HG02623 (cell line): ENCODE data around the gene CSMD2.

Experiments used
- ATAC-seq: cut with Tn5 transposase; IDR thresholded peaks from one replicate; pipeline ENCODE4 v1.9.1; 2021; ENCODE audit warnings: moderate library complexity; ENCODE audit not compliant: unreplicated experiment

The CSMD2 gene

GRCh38 chr1:33916786-33917185 is 248.2 kb downstream of the CSMD2 start:
- no peak for ATAC-seq

GRCh38 chr1:33914531-33914930 is 250.5 kb downstream of the CSMD2 start:
- no peak for ATAC-seq

- no peak for ATAC-seq
Measured at GRCh38 chr1:33908324-33908956, 256.6 kb downstream of the CSMD2 start.

GRCh38 chr1:33906156-33906555 is 258.9 kb downstream of the CSMD2 start:
- ATAC-seq: no peak

DNA sequence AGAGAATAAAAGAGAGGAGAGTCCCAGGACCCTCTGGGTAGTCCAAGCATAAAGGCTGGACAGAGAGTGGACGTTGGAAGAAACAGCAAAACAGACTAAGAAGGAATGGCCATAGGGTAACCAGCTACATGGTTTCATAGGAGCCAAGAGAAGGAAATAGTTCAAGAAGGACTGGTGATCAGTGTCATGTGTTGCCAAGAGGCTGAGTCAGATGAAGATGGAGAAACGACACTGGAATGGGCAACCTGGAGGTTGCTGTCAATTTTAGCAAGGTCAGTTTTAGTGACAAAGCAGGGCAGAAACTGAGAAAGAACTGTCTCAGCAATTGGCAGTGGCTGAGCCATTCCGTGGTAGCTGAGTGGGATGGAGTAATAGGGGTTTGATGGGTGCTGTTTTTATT is 259.8 kb downstream of the CSMD2 start:
- ATAC-seq: no peak

DNA sequence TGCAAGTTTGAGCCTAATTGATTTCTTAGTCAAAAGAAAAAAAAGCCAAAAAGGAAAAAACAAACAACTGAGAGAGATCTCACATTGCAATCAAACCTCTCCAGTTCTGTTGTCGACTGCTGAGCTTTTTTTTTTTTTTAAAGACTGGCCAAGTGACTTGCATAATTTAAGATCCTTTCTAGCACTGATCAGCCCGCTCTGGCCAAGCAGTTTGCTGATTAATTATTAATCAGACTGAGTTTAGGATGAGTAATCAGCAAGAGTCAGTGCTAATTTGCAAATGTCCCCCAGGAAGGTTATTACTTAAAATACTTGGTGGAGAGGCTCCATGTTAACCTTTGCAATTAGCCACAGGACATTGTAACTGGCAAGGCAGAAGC is 261.8 kb downstream of the CSMD2 start:
- peak; percentile 34 for ATAC-seq

DNA sequence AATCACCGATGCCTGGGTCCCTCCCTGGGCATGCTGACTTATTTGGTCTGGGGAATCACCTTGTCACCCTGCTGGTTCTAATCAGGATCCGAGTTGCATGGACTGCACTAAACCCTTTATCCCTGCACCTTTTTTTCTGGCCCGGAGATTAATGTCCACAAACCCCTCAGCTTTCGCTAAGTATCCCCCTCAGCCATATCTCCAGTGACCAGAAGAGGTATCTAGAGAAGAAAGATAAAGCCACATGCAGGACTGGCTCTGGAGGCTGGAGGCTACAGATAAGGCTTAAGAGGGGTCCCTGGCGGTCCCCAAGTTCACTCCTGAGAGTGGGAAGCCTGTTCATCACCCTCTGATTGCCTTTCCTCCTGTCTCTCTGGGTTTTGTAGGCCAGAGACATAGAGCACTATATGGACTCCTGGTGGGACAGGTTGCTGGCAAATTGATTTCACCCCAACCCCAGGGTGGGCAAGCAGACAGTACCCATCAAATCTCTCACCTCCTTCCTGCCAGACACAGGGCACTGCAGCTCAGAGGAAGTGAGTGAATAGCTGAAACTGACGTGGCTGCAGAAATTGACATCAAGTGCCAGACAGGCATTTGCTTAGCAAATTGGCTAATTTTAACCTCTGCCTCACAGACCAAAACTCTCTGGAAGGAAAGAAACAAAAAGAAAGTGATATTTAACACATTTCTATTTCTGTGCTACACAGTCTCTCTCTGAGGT is 262.4 kb downstream of the CSMD2 start:
- peak; percentile 76 for ATAC-seq

GRCh38 chr1:33899746-33900145 is 265.3 kb downstream of the CSMD2 start:
- no peak for ATAC-seq

- ATAC-seq: no peak
Measured at GRCh38 chr1:33898881-33899280, 266.1 kb downstream of the CSMD2 start.

DNA sequence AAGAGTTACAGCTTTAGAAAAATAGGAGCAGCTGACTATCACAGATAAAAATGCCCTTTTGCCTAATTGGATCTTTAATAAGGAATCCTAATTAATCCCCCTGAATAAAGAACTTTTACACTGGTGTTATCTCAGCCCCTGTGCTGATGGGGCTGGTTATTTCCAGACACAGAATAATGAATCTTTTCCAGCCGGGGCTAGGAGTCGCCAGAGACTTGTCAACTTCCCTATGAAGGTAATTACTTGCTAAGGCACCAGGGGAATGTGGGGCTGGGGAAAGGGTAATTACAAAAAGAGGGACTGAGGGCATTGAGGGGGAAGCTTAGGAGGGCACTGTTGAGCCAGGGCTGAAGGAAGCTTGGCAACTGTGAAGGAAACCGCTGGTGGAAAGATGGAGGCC is 266.6 kb downstream of the CSMD2 start:
- no peak for ATAC-seq

GRCh38 chr1:33897092-33897725 is 267.8 kb downstream of the CSMD2 start:
- ATAC-seq: no peak

- no peak for ATAC-seq
Measured at GRCh38 chr1:33895976-33896375, 269.1 kb downstream of the CSMD2 start.

GRCh38 chr1:33895396-33895795 is 269.6 kb downstream of the CSMD2 start:
- ATAC-seq: no peak

GRCh38 chr1:33893147-33893830 is 271.7 kb downstream of the CSMD2 start:
- ATAC-seq: no peak

GRCh38 chr1:33886496-33886895 is 278.5 kb downstream of the CSMD2 start:
- ATAC-seq: no peak

DNA sequence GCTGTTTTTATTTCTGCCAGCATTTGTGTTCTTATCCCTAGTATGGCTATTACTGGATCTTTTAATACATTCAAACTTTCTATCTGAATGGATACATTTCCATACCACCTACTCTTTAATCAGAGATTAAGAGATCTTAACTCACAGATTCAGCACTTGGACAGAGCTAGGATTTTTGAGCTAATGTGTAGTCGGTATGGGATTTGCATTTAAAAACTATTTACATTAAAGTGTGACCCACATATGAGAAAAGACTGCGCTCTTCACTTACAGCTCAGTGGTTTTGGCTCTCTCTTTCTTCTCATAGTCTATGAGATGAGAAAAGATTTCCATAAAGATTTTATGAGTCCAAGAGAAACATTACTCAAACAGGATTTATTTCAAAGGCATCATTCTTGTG is 284.7 kb downstream of the CSMD2 start:
- ATAC-seq: no peak

- no peak for ATAC-seq
Measured at GRCh38 chr1:33878392-33878791, 286.6 kb downstream of the CSMD2 start.

DNA sequence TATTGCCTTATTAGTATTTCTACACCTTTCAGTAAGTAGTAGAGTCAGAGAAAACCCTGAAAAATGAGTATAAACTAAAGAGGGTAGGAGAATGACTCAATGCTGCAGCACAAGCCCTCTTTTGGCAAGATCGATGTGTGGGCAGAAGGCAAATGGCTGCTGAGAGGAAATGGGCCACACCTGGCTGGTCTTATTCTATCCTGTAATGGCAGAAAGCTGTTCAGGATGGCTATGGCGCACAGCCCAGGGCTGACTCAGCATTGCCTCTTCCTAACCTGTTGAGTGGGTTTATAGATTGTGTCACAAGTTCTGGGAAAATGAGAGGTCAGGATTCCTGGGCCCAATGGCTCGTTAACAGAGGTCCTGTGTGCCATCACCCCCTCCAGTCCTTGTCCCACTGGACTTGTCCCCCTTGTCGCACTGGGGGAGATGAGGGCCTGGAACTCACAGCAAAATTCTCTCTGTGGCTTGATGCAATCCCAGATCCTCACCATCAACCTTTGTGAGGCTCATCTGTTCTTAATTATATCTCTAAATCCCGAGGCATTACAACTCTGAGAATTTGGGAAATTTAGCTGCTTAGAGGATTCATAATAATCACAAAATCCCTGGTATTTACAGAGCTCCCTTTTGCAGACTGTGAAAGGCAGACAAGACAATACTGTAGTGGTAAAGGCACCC is 287.9 kb downstream of the CSMD2 start:
- no peak for ATAC-seq

DNA sequence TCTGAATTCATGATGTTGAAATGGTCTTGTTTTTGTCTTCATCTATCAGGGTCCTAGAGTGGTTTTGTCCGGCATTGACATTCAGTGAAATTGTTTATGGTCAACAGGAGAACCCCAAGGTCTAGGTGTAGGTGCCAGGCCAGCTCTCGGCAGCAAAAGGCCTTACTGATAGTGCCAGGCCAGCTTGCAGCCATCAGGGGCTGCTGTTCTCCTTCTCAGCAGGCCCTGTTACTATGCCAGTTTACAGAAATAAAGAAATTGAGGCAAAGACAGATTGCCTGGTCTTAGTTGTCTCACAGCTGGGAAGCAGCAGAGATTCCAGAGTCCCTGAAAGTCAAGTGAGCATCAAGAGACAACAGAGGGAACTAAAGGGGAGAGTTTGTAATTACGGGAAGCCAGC is 289.2 kb downstream of the CSMD2 start:
- no peak for ATAC-seq

- no peak for ATAC-seq
Measured at GRCh38 chr1:33874636-33875035, 290.4 kb downstream of the CSMD2 start.

DNA sequence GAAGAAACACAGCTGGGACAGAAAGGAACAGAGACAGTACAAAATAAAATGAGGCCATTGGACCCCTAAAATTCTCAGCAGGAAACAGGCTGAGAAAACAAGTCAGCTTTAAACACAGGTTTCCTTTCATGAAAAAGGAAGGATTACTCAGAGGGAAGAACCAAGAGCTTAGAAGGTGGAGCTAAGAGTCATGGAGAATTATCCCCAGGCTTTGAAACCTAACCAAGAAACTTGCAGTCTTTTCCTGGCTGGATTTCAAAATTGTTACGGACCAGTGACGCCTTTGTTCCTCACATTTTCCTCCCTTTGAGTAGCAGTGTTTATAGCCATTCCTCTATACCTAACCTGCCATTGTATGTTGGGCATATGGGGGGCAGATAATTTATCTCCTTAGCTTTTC is 292.3 kb downstream of the CSMD2 start:
- no peak for ATAC-seq
